HG03460 (cell line): ENCODE measurements around the gene HDAC4.

ENCODE experiments used
- ATAC-seq: cut with Tn5 transposase; IDR thresholded peaks from one replicate; pipeline ENCODE4 v1.9.1; 2021; ENCODE audit not compliant: unreplicated experiment

HDAC4 gene

GRCh38 chr2:239311132-239312040 is 89.4 kb downstream of the HDAC4 start:
- ATAC-seq: no peak

GRCh38 chr2:239310401-239311061 is 90.3 kb downstream of the HDAC4 start:
- ATAC-seq: no peak

GRCh38 chr2:239309398-239310245 is 91.2 kb downstream of the HDAC4 start:
- no peak for ATAC-seq

GRCh38 chr2:239308661-239309397 is 92.0 kb downstream of the HDAC4 start:
- ATAC-seq: no peak

- ATAC-seq: no peak
Observed at GRCh38 chr2:239307921-239308613, 92.8 kb downstream of the HDAC4 start.

GRCh38 chr2:239307221-239307569 is 93.6 kb downstream of the HDAC4 start:
- no peak for ATAC-seq

- ATAC-seq: no peak
Observed at GRCh38 chr2:239306274-239307220, 94.3 kb downstream of the HDAC4 start.

- no peak for ATAC-seq
Observed at GRCh38 chr2:239305771-239306170, 95.0 kb downstream of the HDAC4 start.

GRCh38 chr2:239305222-239305575 is 95.6 kb downstream of the HDAC4 start:
- no peak for ATAC-seq

- ATAC-seq: no peak
Observed at GRCh38 chr2:239304533-239305221, 96.1 kb downstream of the HDAC4 start.

GRCh38 chr2:239303711-239304532 is 96.9 kb downstream of the HDAC4 start:
- ATAC-seq: peak; percentile 60

GRCh38 chr2:239302808-239303557 is 97.8 kb downstream of the HDAC4 start:
- ATAC-seq: no peak

- no peak for ATAC-seq
Observed at GRCh38 chr2:239302083-239302807, 98.6 kb downstream of the HDAC4 start.

GRCh38 chr2:239300871-239301735 is 99.7 kb downstream of the HDAC4 start:
- no peak for ATAC-seq

GRCh38 chr2:239300242-239300641 is 100.6 kb downstream of the HDAC4 start:
- no peak for ATAC-seq
